ENCODE results near the gene RANBP3L.

The RANBP3L gene

GRCh38 chr5:36270876-36271575 is 30.7 kb downstream of the RANBP3L start:
- TF ChIP-seq ZNF565 (CRISPR knock-in tag; conservative IDR thresholded peaks at IDR 0.05; ENCODE audit: low read depth) (no peak), ISL1 (CRISPR knock-in tag; IDR thresholded peaks at IDR 0.05) (no peak), ZNF70 (CRISPR knock-in tag; IDR thresholded peaks at IDR 0.05) (no peak), ZFP30 (CRISPR knock-in tag; IDR thresholded peaks at IDR 0.05) (no peak), RARB (CRISPR knock-in tag; IDR thresholded peaks at IDR 0.05) (no peak), PPARA (CRISPR knock-in tag; IDR thresholded peaks at IDR 0.05; ENCODE audit: borderline replicate concordance) (no peak), ARNTL (CRISPR knock-in tag; IDR thresholded peaks at IDR 0.05; ENCODE audit: borderline replicate concordance, low read depth) (no peak), BACH2 (CRISPR knock-in tag; IDR thresholded peaks at IDR 0.05; ENCODE audit: borderline replicate concordance) (no peak), SNAI2 (CRISPR knock-in tag; IDR thresholded peaks at IDR 0.05) (no peak), CSRNP3 (CRISPR knock-in tag; IDR thresholded peaks at IDR 0.05) (no peak), ZFP3 (CRISPR knock-in tag; IDR thresholded peaks at IDR 0.05) (no peak), PATZ1 (CRISPR knock-in tag; IDR thresholded peaks at IDR 0.05; ENCODE audit: borderline replicate concordance) (no peak), TCF4 (CRISPR knock-in tag; IDR thresholded peaks at IDR 0.05; ENCODE audit: borderline replicate concordance) (no peak), GLIS3 (CRISPR knock-in tag; IDR thresholded peaks at IDR 0.05) (no peak)
- no peak for ATAC-seq

- ATAC-seq, result no peak
- TF ChIP-seq ZNF8 (CRISPR knock-in tag; IDR thresholded peaks at IDR 0.05) (no peak), CSRNP3 (CRISPR knock-in tag; IDR thresholded peaks at IDR 0.05) (no peak), POU6F1 (CRISPR knock-in tag; IDR thresholded peaks at IDR 0.05; ENCODE audit: borderline replicate concordance, low read depth) (no peak), ISL1 (CRISPR knock-in tag; IDR thresholded peaks at IDR 0.05) (no peak), TCF4 (CRISPR knock-in tag; IDR thresholded peaks at IDR 0.05; ENCODE audit: borderline replicate concordance) (no peak), TOX (CRISPR knock-in tag; IDR thresholded peaks at IDR 0.05; ENCODE audit: borderline replicate concordance) (no peak), OSR1 (CRISPR knock-in tag; IDR thresholded peaks at IDR 0.05) (no peak), CSDC2 (CRISPR knock-in tag; IDR thresholded peaks at IDR 0.05) (no peak), PPARA (CRISPR knock-in tag; IDR thresholded peaks at IDR 0.05; ENCODE audit: borderline replicate concordance) (no peak), ZFP3 (CRISPR knock-in tag; IDR thresholded peaks at IDR 0.05) (no peak), PATZ1 (CRISPR knock-in tag; IDR thresholded peaks at IDR 0.05; ENCODE audit: borderline replicate concordance) (no peak), GLIS3 (CRISPR knock-in tag; IDR thresholded peaks at IDR 0.05) (no peak)
Observed at GRCh38 chr5:36270175-36270574, 31.5 kb downstream of the RANBP3L start.

GRCh38 chr5:36269478-36269877 is 32.2 kb downstream of the RANBP3L start:
- no peak for ATAC-seq
- TF ChIP-seq ZNF565 (CRISPR knock-in tag; conservative IDR thresholded peaks at IDR 0.05; ENCODE audit: low read depth) (no peak), ZFP3 (CRISPR knock-in tag; IDR thresholded peaks at IDR 0.05) (no peak), ARNTL (CRISPR knock-in tag; IDR thresholded peaks at IDR 0.05; ENCODE audit: borderline replicate concordance, low read depth) (no peak), POU6F1 (CRISPR knock-in tag; IDR thresholded peaks at IDR 0.05; ENCODE audit: borderline replicate concordance, low read depth) (no peak), PPARA (CRISPR knock-in tag; IDR thresholded peaks at IDR 0.05; ENCODE audit: borderline replicate concordance) (no peak), OSR1 (CRISPR knock-in tag; IDR thresholded peaks at IDR 0.05) (no peak), CSDC2 (CRISPR knock-in tag; IDR thresholded peaks at IDR 0.05) (no peak), CREB5 (CRISPR knock-in tag; IDR thresholded peaks at IDR 0.05; ENCODE audit: low read depth) (no peak), ZNF70 (CRISPR knock-in tag; IDR thresholded peaks at IDR 0.05) (no peak), GLIS3 (CRISPR knock-in tag; IDR thresholded peaks at IDR 0.05) (no peak), TSHZ2 (CRISPR knock-in tag; IDR thresholded peaks at IDR 0.05) (no peak), TOX (CRISPR knock-in tag; IDR thresholded peaks at IDR 0.05; ENCODE audit: borderline replicate concordance) (no peak)
